Adrenal gland (tissue), 12 donors: Measurements from ENCODE around the gene BCAS3. TPM values are rescaled to one million over a fixed set of nuclear protein-coding genes. Genes with fewer than 3 reads are reported as not detected.
A peak's percentile ranks its signal among the peaks of the same experiment; 100 is the strongest.

Experiments used
- DNase-seq, 7 donors: peaks; one replicate each; pipeline ENCODE4 v3.0.0-alpha.2; 2019 to 2020
- H3K27ac ChIP-seq, 5 donors: fragments of 200-600 bp; sonication (generic) in 4 of 5; 1 replicate in 3 of 5; 2 replicates in 2 of 5; pipeline versions ENCODE4 v1.5.1 to v1.8.0; 2016 to 2020; ENCODE audit warnings: mild to moderate bottlenecking in 1 of 5
- H3K27me3 ChIP-seq: fragments of 200-600 bp; 2 replicates; pipeline ENCODE4 v1.8.0; 2021
- H3K36me3 ChIP-seq, 2 donors: fragments of 200-600 bp; replicated peaks in 1 of 2; 1 replicate in 1 of 2; 2 replicates in 1 of 2; pipeline versions ENCODE4 v1.5.1 to v1.8.0; 2018 to 2022
- H3K4me1 ChIP-seq, 2 donors: fragments of 200-600 bp; replicated peaks in 1 of 2; 1 replicate in 1 of 2; 2 replicates in 1 of 2; pipeline versions ENCODE4 v1.5.1 to v1.8.0; 2018 to 2021
- H3K4me3 ChIP-seq, 4 donors: fragments of 200-600 bp; sonication (generic) in 3 of 4; one replicate each; pipeline ENCODE4 v1.5.1; 2016 to 2018
- H3K9me3 ChIP-seq, 3 donors: fragments of 200-600 bp; sonication (generic) in 1 of 3; replicated peaks in 1 of 3; 1 replicate in 2 of 3; 2 replicates in 1 of 3; pipeline versions ENCODE4 v1.5.1 to v1.8.0; 2016 to 2021
- CTCF ChIP-seq, 6 experiments: fragments of 450-650 bp in 4 of 6; fragments of 200-600 bp in 2 of 6; sonication (generic) in 1 of 6; IDR thresholded peaks; 1 replicate in 5 of 6; 2 replicates in 1 of 6; pipeline versions ENCODE4 v1.5.1 to v1.8.0; 2016 to 2021; ENCODE audit warnings: antibody characterized with exemption in 6 of 6, mild to moderate bottlenecking in 2 of 6, moderate library complexity in 1 of 6
- POLR2A ChIP-seq, 2 donors: fragments of 450-650 bp; IDR thresholded peaks; one replicate each; pipeline ENCODE4 v1.6.1; 2017; ENCODE audit warnings: antibody characterized with exemption in 2 of 2, mild to moderate bottlenecking in 2 of 2, moderate library complexity in 1 of 2
- WGBS, 4 donors: extraction: QIAGEN DNeasy Blood & Tissue Kit in 2 of 4; methylation state at CpG; one replicate each; pipeline versions ENCODE4 v1.1.5 to v1.1.7; 2013 to 2017; 5-methylcytosine and 5-hydroxymethylcytosine counted together
- intact Hi-C, 2 donors: fragments of 100-400 bp; cut with DNase I; formaldehyde crosslinking; loops; one replicate each; pipeline versions ENCODE4 v1.14.1 to v1.15.0; 2022 to 2023
- polyA plus RNA-seq, 3 donors: library from polyadenylated mRNA; stranded (reverse); fragments of 200-250 nt in 2 of 3; fragments of 350-450 nt in 1 of 3; fragmentation: Illumina TruSeq in 1 of 3; extraction: RNeasy Lipid Tissue Mini Kit (QIAGEN cat#74804) in 1 of 3; gene quantifications; one replicate each; pipeline ENCODE4 v1.2.3, GENCODE V29; 2013 to 2014
- total RNA-seq, 9 donors: library from RNA; depleted of rRNA in 4 of 9; stranded (reverse); fragments of >200 nt in 4 of 9; fragments of 120-200 nt in 1 of 9; fragmentation: NEBNext Ultra II Directional in 1 of 9; extraction: Animal tissue kit (Norgen Biotek cat#: 25700) in 1 of 9; gene quantifications; one replicate each; pipeline versions ENCODE4 v1.1.0 to v1.2.4, GENCODE V29; 2013 to 2023
- donor health status: healthy with polysubstance abuse.
- donor health status: Bipolar disorder and iron deficiency.
- donor health status: DM: yes; HTN: yes; CAD: no.
- donor health status: DM: no; HTN: no; CAD: no.
- donor health status: DM: no; HTN: no; CAD: no.
- donor health status: DM: yes; HTN: yes; CAD: no.

The BCAS3 gene
- total and polyA plus RNA-seq, 12 donors, result 9.4 to 105 (median 29.0) TPM

GRCh38 chr17:61334673-61335072, 657.0 kb downstream of the BCAS3 start:
- no peak overlapping the region for H3K4me3 ChIP-seq
- DNase-seq, result no peak
- intact Hi-C loops, result no loop called here
- no peaks in the 10 kb centered on the region for H3K36me3 ChIP-seq
- TF ChIP-seq POLR2A (IDR thresholded peaks at IDR 0.05) (no peak), CTCF (IDR thresholded peaks at IDR 0.05) (no peak)
- WGBS, 4 donors, result 89 to 94% (median 90%) methylated on average over 5 of the region's 5 CpGs
- H3K27me3 ChIP-seq, result no peaks in the 10 kb centered on the region
- peak overlapping the region in 2 of 5 donors; percentile 59 to 70 for H3K27ac ChIP-seq
- no peaks in the 10 kb centered on the region for H3K9me3 ChIP-seq
- H3K4me1 ChIP-seq, result peaks cover 0 to 12% of the 10 kb centered on the region in 2 donors

- intact Hi-C loops, result no loop called here
- Histone ChIP-seq H3K36me3 (no peaks in the 10 kb centered on the region), H3K27me3 (no peaks in the 10 kb centered on the region), H3K4me3 (no peak overlapping the region), H3K9me3 (no peaks in the 10 kb centered on the region), H3K4me1 (peaks cover 0 to 12% of the 10 kb centered on the region in 2 donors), H3K27ac (peak overlapping the region in 2 of 5 donors; percentile 59 to 70)
- TF ChIP-seq POLR2A (IDR thresholded peaks at IDR 0.05) (no peak), CTCF (IDR thresholded peaks at IDR 0.05) (no peak)
- peak in 6 of 7 donors; percentile 24 to 74 (median 40) for DNase-seq
- WGBS, 4 donors, result 48 to 56% (median 51%) methylated on average over 7 to 8 of the region's 8 CpGs
Measured at GRCh38 chr17:61335105-61335844, 657.6 kb downstream of the BCAS3 start.

- Histone ChIP-seq H3K27me3 (no peaks in the 10 kb centered on the region), H3K27ac (peak overlapping the region in 2 of 5 donors; percentile 36 to 70), H3K9me3 (no peaks in the 10 kb centered on the region), H3K4me3 (no peak overlapping the region), H3K4me1 (peaks cover 0 to 12% of the 10 kb centered on the region in 2 donors), H3K36me3 (no peaks in the 10 kb centered on the region)
- DNase-seq, result peak in 1 of 7 donors; percentile 28
- intact Hi-C loops, result no loop called here
- 42 to 69% (median 60%) methylated on average over 14 to 16 of the region's 16 CpGs for WGBS, 4 donors
- TF ChIP-seq POLR2A (IDR thresholded peaks at IDR 0.05) (no peak), CTCF (IDR thresholded peaks at IDR 0.05) (no peak)
Measured at GRCh38 chr17:61335845-61336655, 658.4 kb downstream of the BCAS3 start.

- Histone ChIP-seq H3K27me3 (no peaks in the 10 kb centered on the region), H3K4me3 (no peak overlapping the region), H3K27ac (no peak overlapping the region), H3K36me3 (no peaks in the 10 kb centered on the region), H3K9me3 (no peaks in the 10 kb centered on the region), H3K4me1 (peaks cover 0 to 12% of the 10 kb centered on the region in 2 donors)
- 68 to 85% (median 77%) methylated on average over 6 of the region's 6 CpGs for WGBS, 4 donors
- DNase-seq, result peak in 1 of 7 donors; percentile 32
- intact Hi-C loops, result no loop called here
- TF ChIP-seq POLR2A (IDR thresholded peaks at IDR 0.05) (no peak), CTCF (IDR thresholded peaks at IDR 0.05) (no peak)
Measured at GRCh38 chr17:61337290-61337689, 659.6 kb downstream of the BCAS3 start.
